Progenitor cell of endocrine pancreas (in vitro differentiated cells): ENCODE measurements around the gene RPL31. TPM values are rescaled to one million over a fixed set of nuclear protein-coding genes. Genes with fewer than 3 reads are reported as not detected.
"Not testable (repeated sequence)": the region's sequence is repeated elsewhere in the genome, so short reads cannot be mapped to it uniquely, and the experiment has no call there.

Source experiments
- DNase-seq: peaks from one replicate; pipeline ENCODE4 v3.0.0; 2021; ENCODE audit warnings: low spot score; ENCODE audit not compliant: unreplicated experiment
- H3K27ac Mint-ChIP-seq: 2 replicates; pipeline ENCODE4 v1.8.0; 2021; ENCODE audit warnings: mild to moderate bottlenecking, moderate library complexity, mixed read lengths
- H3K27me3 Mint-ChIP-seq: 2 replicates; pipeline ENCODE4 v1.8.0; 2021; ENCODE audit warnings: mixed read lengths
- H3K36me3 Mint-ChIP-seq: 2 replicates; pipeline ENCODE4 v1.8.0; 2022; ENCODE audit warnings: mixed read lengths; ENCODE audit not compliant: insufficient read depth
- H3K4me1 Mint-ChIP-seq: 2 replicates; pipeline ENCODE4 v1.8.0; 2021; ENCODE audit warnings: low read depth, mixed read lengths
- H3K4me3 Mint-ChIP-seq: 2 replicates; pipeline ENCODE4 v1.8.0; 2021; ENCODE audit warnings: low read depth, mild to moderate bottlenecking, moderate library complexity, mixed read lengths
- H3K9me3 Mint-ChIP-seq: 2 replicates; pipeline ENCODE4 v1.8.0; 2021; ENCODE audit warnings: low read depth, mixed read lengths
- CTCF ChIP-seq: fragments of 200-600 bp; sonication (generic); IDR thresholded peaks from one replicate; pipeline ENCODE4 v1.5.0; 2021; ENCODE audit warnings: antibody characterized with exemption, mild to moderate bottlenecking; ENCODE audit not compliant: unreplicated experiment
- total RNA-seq: library from RNA; stranded (reverse); gene quantifications from 2 replicates; pipeline ENCODE4 v1.2.1, GENCODE V29; 2021

RPL31 gene
- total RNA-seq, 1 donor from 2014 or later: 1,632 TPM

GRCh38 chr2:101041413-101041812 lies 39.3 kb downstream of the RPL31 start:
- no peaks in the 10 kb centered on the region for H3K27me3 Mint-ChIP-seq
- no peak for TF ChIP-seq CTCF
- H3K4me3 Mint-ChIP-seq: no peak overlapping the region
- H3K4me1 Mint-ChIP-seq: no peaks in the 10 kb centered on the region
- no peak for DNase-seq
- H3K9me3 Mint-ChIP-seq: no peaks in the 10 kb centered on the region
- H3K36me3 Mint-ChIP-seq: peaks cover 20% of the 10 kb centered on the region
- H3K27ac Mint-ChIP-seq: no peak overlapping the region

GRCh38 chr2:101045330-101045729 lies 43.2 kb downstream of the RPL31 start:
- DNase-seq: no peak
- H3K36me3 Mint-ChIP-seq: peaks cover 9% of the 10 kb centered on the region
- H3K27ac Mint-ChIP-seq: no peak overlapping the region
- no peaks in the 10 kb centered on the region for H3K9me3 Mint-ChIP-seq
- no peak overlapping the region for H3K4me3 Mint-ChIP-seq
- H3K27me3 Mint-ChIP-seq: no peaks in the 10 kb centered on the region
- H3K4me1 Mint-ChIP-seq: no peaks in the 10 kb centered on the region
- TF ChIP-seq CTCF: no peak

DNA sequence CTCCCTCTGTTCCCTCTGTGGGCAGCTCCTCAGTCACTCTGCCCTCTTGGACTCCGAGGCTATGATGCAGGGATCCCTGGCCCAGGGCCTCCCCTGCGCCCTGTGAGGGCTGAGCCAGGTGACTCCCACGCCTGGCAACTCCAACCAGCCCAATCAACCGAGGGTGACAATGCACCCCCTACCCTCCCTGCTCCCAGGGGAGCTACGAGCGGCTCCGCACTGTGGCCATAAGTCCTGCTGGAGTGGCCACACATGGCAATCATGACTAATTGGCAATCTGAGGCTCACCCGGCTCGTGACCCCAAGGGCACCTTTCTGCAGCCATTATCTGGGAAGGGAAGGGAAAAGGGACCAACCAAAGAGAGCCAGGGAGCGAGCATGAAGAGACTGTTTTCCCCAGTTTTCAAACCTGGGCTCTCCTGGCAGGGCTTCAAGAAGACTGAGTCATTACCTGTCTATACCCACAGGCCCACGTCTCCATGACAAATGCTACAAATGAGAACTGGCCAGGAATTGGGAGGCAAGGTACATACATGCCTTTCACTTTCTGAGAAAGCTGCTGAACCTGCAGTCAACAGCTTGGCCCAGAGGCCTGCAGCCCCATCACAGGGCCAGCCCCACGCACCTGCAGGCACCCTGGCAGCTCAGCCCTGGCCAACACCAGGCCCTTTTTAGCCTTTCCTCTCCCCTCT lies 45.1 kb downstream of the RPL31 start:
- TF ChIP-seq CTCF: no peak
- H3K9me3 Mint-ChIP-seq: no peaks in the 10 kb centered on the region
- no peak for DNase-seq
- no peak overlapping the region for H3K27ac Mint-ChIP-seq
- no peak overlapping the region for H3K4me3 Mint-ChIP-seq
- peaks cover 21% of the 10 kb centered on the region for H3K36me3 Mint-ChIP-seq
- H3K4me1 Mint-ChIP-seq: no peaks in the 10 kb centered on the region
- H3K27me3 Mint-ChIP-seq: no peaks in the 10 kb centered on the region

GRCh38 chr2:101047774-101048173 lies 45.7 kb downstream of the RPL31 start:
- H3K9me3 Mint-ChIP-seq: no peaks in the 10 kb centered on the region
- H3K27me3 Mint-ChIP-seq: no peaks in the 10 kb centered on the region
- H3K27ac Mint-ChIP-seq: no peak overlapping the region
- H3K4me1 Mint-ChIP-seq: no peaks in the 10 kb centered on the region
- H3K36me3 Mint-ChIP-seq: peaks cover 23% of the 10 kb centered on the region
- H3K4me3 Mint-ChIP-seq: no peak overlapping the region
- DNase-seq: no peak
- no peak for TF ChIP-seq CTCF

DNA sequence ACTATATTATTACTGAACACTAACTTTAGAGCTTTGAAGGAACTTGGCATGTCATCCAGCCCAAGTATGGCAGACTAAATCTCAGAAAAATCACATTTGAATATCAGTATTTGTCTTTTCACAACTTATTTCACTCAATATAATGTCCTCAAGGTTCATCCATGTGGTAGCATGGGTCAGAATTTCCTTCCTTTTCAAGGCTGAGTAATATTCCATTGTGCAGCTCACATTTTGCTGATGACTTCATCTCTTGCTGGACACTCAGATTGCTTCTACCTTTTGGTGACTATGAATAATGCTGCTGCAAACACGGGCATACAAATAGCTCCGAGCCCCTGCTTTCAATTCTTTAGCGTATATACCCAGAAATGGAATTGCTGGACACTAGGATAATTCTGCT lies 46.7 kb downstream of the RPL31 start:
- H3K9me3 Mint-ChIP-seq: no peaks in the 10 kb centered on the region
- no peaks in the 10 kb centered on the region for H3K27me3 Mint-ChIP-seq
- DNase-seq: no peak
- H3K36me3 Mint-ChIP-seq: peaks cover 25% of the 10 kb centered on the region
- no peak overlapping the region for H3K4me3 Mint-ChIP-seq
- H3K27ac Mint-ChIP-seq: no peak overlapping the region
- TF ChIP-seq CTCF: no peak
- no peaks in the 10 kb centered on the region for H3K4me1 Mint-ChIP-seq

GRCh38 chr2:101050886-101051285 lies 48.8 kb downstream of the RPL31 start:
- not testable (repeated sequence) for H3K27me3 Mint-ChIP-seq, H3K27ac Mint-ChIP-seq, H3K4me3 Mint-ChIP-seq, H3K4me1 Mint-ChIP-seq, H3K9me3 Mint-ChIP-seq, DNase-seq
- peaks cover 27% of the 10 kb centered on the region for H3K36me3 Mint-ChIP-seq
